Activated T-cell treated with anti-CD3 and anti-CD28 coated beads for 4 hours (primary cell): ENCODE results near the gene ZSCAN21.

Source experiments
- DNase-seq: peaks from one replicate; pipeline ENCODE4 v3.0.0-alpha.2; 2020

The ZSCAN21 gene

DNA sequence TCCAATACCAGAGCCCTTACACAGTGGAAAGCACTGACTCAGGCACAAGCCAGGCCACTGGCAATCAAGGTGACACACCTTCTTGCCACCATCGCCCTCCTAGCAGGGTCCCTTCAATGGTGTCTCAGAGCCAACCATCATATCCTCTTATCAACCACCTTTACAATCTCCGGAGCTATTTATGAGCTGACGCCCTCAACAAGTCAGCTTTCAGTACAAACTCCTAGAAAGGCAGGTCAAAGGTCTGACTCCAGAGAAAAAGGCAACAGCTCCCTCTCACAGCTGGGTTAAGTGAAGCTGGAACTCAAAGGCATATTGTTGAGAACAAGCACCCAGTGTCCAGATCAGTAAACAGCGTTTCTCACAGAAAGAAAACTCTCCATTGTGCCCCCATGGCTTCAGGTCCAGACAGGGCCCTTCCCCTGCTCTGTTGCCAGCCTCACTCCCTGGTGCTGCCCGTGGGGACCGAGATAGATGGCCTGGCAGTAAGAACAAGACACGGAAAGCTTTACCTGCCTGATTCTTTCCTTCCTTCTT, 29.5 kb downstream of the ZSCAN21 start:
- DNase-seq = no peak

GRCh38 chr7:100080907-100081534, 31.4 kb downstream of the ZSCAN21 start:
- no peak for DNase-seq

DNA sequence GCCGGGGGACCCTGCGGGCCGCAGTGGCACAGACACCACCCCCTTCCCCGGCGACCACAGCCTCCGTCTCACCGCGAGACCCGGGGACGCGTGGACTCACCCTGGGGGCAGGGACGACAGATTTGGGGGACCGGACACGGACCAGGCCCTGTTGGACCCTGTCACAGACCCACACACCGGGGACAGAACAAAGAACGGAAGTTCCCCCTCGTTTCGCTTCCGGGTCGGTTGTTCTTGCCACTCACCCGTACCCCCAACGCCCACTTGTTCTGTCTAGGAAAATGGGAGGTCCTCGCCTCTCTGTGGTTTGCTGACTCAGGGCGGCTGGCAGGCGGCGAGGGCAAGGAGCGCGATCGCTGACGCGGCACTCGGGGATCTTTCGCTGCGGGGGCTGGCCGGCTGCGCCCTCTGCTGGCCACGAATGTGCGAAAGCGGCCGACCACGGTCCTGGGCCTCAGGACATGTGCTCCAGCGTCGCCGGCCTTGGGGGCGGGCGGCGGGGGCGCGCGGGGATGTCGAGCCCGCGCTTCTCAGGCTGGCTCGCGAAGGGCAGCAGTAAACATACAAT, 32.0 kb downstream of the ZSCAN21 start, which contains the start of gene ZNF3:
Gene ZNF3 (minus strand): TSS at position 189 of the 568 bp plus-strand sequence. CDS start 4,366 bp downstream, outside the sequence.
- DNase-seq = peak; percentile 96

- DNase-seq = no peak
These were observed 33.4 kb downstream of the ZSCAN21 start for GRCh38 chr7:100082978-100083377.

DNA sequence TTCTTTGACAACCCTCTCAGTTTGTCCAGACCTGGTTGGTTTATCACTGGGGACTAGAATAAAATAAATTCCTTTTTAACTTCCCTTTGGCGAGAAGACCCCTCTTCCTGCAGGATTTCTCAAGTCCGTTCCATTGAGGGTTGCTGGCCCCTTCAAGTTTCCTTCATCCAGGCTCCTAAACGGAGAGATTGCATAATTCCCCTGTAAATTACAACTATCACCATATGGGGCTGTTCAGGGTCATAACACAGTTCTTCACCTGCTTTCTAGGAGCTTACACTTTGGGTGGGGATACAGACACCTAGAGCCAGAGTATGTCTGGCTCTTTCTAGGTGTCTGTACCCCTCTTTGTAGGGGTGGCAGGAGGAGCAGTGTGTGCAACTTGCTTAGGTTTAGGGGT, 35.9 kb downstream of the ZSCAN21 start:
- DNase-seq = no peak

DNA sequence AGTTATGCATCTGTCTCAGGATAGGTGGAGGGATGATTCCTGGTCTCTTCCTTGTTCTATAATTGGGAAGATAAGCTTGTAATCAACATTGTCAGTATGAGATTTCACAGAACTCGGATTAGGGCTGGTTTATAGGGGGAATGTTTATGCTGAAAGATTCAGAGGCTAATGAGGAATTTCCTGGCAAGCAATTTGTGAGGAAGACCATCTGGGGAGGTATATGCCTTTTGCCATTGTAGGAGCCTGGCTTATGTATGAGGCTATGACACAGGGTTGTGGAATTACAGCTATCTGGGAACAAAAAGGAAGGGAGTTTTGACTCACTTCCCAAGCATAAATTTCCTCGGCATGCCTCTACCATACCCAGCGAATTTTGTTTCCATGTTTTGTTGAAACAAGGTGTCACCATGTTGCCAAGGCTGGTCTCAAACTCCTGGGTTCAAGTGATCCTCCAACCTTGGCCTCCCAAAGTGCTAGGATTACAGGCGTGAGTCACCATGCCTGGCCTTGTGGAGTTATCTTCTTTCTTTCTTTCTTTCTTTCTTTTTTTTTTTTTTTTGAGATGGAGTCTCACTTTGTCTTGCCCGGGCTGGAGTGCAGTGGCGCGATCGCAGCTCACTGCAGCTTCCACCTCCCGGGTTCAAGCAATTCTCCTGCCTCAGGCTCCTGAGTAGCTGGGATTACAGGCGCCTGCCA, 37.6 kb downstream of the ZSCAN21 start:
- no peak for DNase-seq

DNA sequence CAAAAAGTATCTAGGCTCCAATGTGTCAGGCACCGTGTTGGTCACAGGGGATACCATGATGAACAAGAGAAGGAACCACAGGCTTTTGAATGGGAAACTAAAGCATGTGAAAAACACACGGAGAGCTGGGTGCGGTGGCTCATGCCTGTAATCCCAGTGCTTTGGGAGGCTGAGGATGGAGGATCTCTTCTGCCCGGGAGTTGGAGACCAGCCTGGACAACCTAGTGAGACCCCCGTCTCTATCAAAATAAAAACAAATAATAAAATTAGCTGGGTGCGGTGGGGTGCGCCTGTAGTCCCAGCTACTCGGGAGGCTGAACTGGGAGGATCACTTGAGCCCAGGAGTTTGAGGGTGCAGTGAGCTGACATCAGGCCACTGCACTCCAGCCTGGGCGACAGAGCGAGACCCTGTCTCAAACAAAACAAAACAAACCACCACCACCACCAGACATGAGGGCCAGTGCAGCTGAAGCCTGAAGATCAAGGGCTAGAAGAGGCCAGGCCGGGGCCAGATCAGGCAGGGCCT, 38.6 kb downstream of the ZSCAN21 start:
- DNase-seq = no peak

- peak; percentile 84 for DNase-seq
These were observed 39.3 kb downstream of the ZSCAN21 start, which contains the start of gene COPS6 for GRCh38 chr7:100088621-100089457. Gene COPS6, plus strand, starts transcription at chr7:100088969. Its CDS starts 22 bp downstream, at chr7:100088991.

DNA sequence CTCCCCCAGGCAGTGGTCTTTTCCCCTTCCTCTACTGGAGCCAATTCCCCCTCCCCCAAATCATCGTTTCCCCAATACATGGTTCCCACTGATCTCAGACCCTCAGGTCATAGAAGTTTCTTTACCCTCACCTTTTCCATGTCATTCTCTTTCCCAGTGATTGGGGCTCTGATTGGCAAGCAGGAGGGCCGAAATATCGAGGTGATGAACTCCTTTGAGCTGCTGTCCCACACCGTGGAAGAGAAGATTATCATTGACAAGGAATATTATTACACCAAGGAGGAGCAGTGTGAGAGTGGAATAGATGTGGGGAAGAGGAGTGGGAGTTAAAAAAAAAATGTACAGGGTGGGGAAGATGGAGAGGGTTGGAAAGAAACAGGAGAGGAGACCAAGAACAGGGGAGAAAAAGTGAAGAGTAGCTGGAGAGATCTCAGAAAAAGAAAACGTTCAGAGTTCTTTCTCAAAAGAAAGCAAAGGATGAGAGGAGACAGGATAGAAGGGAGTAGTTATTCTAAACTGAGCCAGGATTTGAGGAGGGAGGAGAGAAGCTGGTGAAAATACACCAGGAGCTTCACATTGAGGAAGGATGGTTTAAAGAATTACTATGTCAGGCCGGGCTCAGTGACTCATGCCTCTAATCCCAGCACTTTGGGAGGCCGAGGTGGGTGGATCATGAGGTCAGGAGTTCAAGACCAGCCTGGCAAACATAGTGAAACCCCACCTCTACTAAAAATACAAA, 40.1 kb downstream of the ZSCAN21 start:
- no peak for DNase-seq

DNA sequence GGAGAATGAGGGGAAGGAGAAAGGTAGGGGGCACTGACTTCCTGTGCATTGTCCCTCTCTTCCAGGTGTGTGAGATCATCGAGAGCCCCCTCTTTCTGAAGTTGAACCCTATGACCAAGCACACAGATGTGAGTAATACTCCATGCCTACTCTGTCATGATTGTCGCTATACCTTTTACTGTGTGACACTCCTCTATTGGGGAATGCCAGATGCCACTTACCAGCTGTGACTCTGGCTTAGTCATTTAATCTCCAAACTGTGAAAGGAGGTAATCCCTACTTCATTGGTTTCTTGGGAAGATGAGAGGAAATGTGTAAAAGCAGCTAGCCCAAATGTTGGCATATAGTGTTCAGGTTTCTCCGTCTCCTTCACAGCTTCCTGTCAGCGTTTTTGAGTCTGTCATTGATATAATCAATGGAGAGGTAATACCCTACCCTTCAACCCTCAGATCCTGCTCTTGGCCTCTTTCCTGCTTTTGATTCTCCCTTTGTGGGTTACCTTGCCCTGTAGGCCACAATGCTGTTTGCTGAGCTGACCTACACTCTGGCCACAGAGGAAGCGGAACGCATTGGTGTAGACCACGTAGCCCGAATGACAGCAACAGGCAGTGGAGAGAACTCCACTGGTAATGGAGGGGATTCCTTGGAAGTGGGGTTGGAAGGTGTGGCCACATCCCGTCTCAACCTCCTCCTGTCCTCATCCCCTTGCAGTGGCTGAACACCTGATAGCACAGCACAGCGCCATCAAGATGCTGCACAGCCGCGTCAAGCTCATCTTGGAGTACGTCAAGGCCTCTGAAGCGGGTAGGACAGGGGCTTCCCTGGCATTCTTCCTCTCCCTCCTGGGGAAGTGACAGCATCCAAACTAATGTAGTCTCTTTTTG, 41.2 kb downstream of the ZSCAN21 start:
- DNase-seq = no peak

GRCh38 chr7:100091411-100092181, 42.0 kb downstream of the ZSCAN21 start:
- no peak for DNase-seq

- no peak for DNase-seq
These were observed 43.5 kb downstream of the ZSCAN21 start for GRCh38 chr7:100093054-100093453.

DNA sequence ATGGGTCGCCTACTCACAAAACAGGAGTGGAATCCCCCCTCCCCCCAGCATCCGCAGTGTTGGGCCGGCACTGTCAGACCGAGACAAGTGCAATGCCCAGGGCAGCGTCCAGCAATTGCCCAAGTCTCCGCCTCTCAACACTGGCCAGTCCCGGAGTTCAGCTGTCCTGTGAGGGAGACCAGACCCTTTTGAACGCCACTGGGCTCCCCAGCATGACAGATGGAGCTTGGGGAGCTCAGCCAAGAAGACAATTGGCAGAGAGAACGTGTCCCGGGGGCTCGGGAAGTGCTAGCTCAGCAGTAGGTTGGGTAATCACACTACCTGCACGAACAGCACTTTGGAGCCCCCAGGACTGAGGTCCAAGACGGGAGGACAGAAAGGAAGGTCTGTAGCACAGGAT, 43.9 kb downstream of the ZSCAN21 start:
- DNase-seq = no peak

- DNase-seq = no peak
These were observed 44.4 kb downstream of the ZSCAN21 start for GRCh38 chr7:100093925-100094486.

DNA sequence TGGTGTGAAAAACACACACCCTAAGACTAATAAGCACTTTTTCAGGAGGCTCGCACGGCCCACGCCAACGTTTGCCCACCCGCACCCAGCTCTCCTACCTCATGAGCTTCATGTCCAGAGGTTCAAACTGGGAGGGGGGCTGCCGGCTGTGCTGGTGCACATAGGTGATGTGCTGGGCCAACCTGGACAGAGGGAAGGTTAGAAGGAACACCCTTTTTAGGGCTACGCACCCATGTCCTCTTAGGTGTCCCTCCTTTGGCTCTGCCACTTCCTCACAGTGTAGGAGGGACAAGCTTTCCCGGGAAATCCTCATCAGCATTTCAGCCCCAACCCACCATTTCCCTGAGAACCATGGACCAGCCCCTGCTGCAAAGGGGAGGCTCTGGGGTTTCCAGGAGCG, 45.7 kb downstream of the ZSCAN21 start:
- no peak for DNase-seq

- no peak for DNase-seq
These were observed 46.1 kb downstream of the ZSCAN21 start for GRCh38 chr7:100095704-100096103.

- no peak for DNase-seq
These were observed 49.3 kb downstream of the ZSCAN21 start for GRCh38 chr7:100098913-100099312.

GRCh38 chr7:100099452-100099851, 49.9 kb downstream of the ZSCAN21 start:
- DNase-seq = no peak

GRCh38 chr7:100100420-100101015, 50.9 kb downstream of the ZSCAN21 start:
- DNase-seq = peak; percentile 79
